Measurements from ENCODE around the gene GINS1.

The GINS1 gene

GRCh38 chr20:25480797-25481196 is 73.3 kb downstream of the GINS1 start:
- FAIRE-seq: no peak
- TF ChIP-seq POLR2AphosphoS5 (IDR thresholded peaks at IDR 0.05; ENCODE audit: low read depth, low read length) (no peak), POLR2A (IDR thresholded peaks at IDR 0.05; ENCODE audit: low read depth, low read length) (no peak), TAF1 (IDR thresholded peaks at IDR 0.05; ENCODE audit: borderline replicate concordance, low read depth, low read length) (no peak)

GRCh38 chr20:25481235-25481917 is 73.9 kb downstream of the GINS1 start:
- TF ChIP-seq TAF1 (IDR thresholded peaks at IDR 0.05; ENCODE audit: borderline replicate concordance, low read depth, low read length) (no peak), POLR2A (IDR thresholded peaks at IDR 0.05; ENCODE audit: low read depth, low read length) (no peak), POLR2AphosphoS5 (IDR thresholded peaks at IDR 0.05; ENCODE audit: low read depth, low read length) (no peak)
- DNase-seq (ENCODE audit: insufficient read length) (no peak), FAIRE-seq (no peak)

More at GRCh38 chr20:25480797-25481196, 73.3 kb downstream of the GINS1 start:
- no peak for DNase-seq (ENCODE audit: insufficient read length)

- DNase-seq (ENCODE audit: insufficient read length) (no peak), FAIRE-seq (no peak)
- no peak for TF ChIP-seq POLR2AphosphoS5 (IDR thresholded peaks at IDR 0.05; ENCODE audit: low read depth, low read length)
- no peak for TF ChIP-seq POLR2A (IDR thresholded peaks at IDR 0.05; ENCODE audit: low read depth, low read length)
- no peak for TF ChIP-seq TAF1 (IDR thresholded peaks at IDR 0.05; ENCODE audit: borderline replicate concordance, low read depth, low read length)
These were observed 74.4 kb downstream of the GINS1 start for GRCh38 chr20:25481918-25482253.

GRCh38 chr20:25483431-25484132 is 76.1 kb downstream of the GINS1 start:
- no peak for FAIRE-seq
- no peak for DNase-seq (ENCODE audit: insufficient read length)
- TF ChIP-seq TAF1 (IDR thresholded peaks at IDR 0.05; ENCODE audit: borderline replicate concordance, low read depth, low read length) (no peak), POLR2A (IDR thresholded peaks at IDR 0.05; ENCODE audit: low read depth, low read length) (no peak), POLR2AphosphoS5 (IDR thresholded peaks at IDR 0.05; ENCODE audit: low read depth, low read length) (no peak)

GRCh38 chr20:25484224-25484846 is 76.9 kb downstream of the GINS1 start:
- DNase-seq (ENCODE audit: insufficient read length) (no peak), FAIRE-seq (no peak)

GRCh38 chr20:25484911-25485511 is 77.5 kb downstream of the GINS1 start:
- DNase-seq (ENCODE audit: insufficient read length) (no peak), FAIRE-seq (no peak)
- no peak for TF ChIP-seq POLR2A (IDR thresholded peaks at IDR 0.05; ENCODE audit: low read depth, low read length)

More at GRCh38 chr20:25484224-25484846, 76.9 kb downstream of the GINS1 start:
- no peak for TF ChIP-seq POLR2AphosphoS5 (IDR thresholded peaks at IDR 0.05; ENCODE audit: low read depth, low read length)
- TF ChIP-seq TAF1 (IDR thresholded peaks at IDR 0.05; ENCODE audit: borderline replicate concordance, low read depth, low read length): no peak
- no peak for TF ChIP-seq POLR2A (IDR thresholded peaks at IDR 0.05; ENCODE audit: low read depth, low read length)

GRCh38 chr20:25485872-25486271 is 78.4 kb downstream of the GINS1 start:
- DNase-seq (ENCODE audit: insufficient read length) (no peak), FAIRE-seq (no peak)
- TF ChIP-seq POLR2A (IDR thresholded peaks at IDR 0.05; ENCODE audit: low read depth, low read length): no peak

GRCh38 chr20:25486377-25486776 is 78.9 kb downstream of the GINS1 start:
- DNase-seq (ENCODE audit: insufficient read length) (no peak), FAIRE-seq (no peak)
- TF ChIP-seq TAF1 (IDR thresholded peaks at IDR 0.05; ENCODE audit: borderline replicate concordance, low read depth, low read length) (no peak), POLR2A (IDR thresholded peaks at IDR 0.05; ENCODE audit: low read depth, low read length) (no peak), POLR2AphosphoS5 (IDR thresholded peaks at IDR 0.05; ENCODE audit: low read depth, low read length) (no peak)

GRCh38 chr20:25487306-25487705 is 79.8 kb downstream of the GINS1 start:
- DNase-seq (ENCODE audit: insufficient read length) (no peak), FAIRE-seq (no peak)
- TF ChIP-seq POLR2A (IDR thresholded peaks at IDR 0.05; ENCODE audit: low read depth, low read length) (no peak), TAF1 (IDR thresholded peaks at IDR 0.05; ENCODE audit: borderline replicate concordance, low read depth, low read length) (no peak), POLR2AphosphoS5 (IDR thresholded peaks at IDR 0.05; ENCODE audit: low read depth, low read length) (no peak)

- FAIRE-seq: no peak
- no peak for DNase-seq (ENCODE audit: insufficient read length)
- no peak for TF ChIP-seq POLR2AphosphoS5 (IDR thresholded peaks at IDR 0.05; ENCODE audit: low read depth, low read length)
- no peak for TF ChIP-seq POLR2A (IDR thresholded peaks at IDR 0.05; ENCODE audit: low read depth, low read length)
- TF ChIP-seq TAF1 (IDR thresholded peaks at IDR 0.05; ENCODE audit: borderline replicate concordance, low read depth, low read length): no peak
These were observed 80.5 kb downstream of the GINS1 start for GRCh38 chr20:25487975-25488374.

- TF ChIP-seq POLR2AphosphoS5 (IDR thresholded peaks at IDR 0.05; ENCODE audit: low read depth, low read length) (no peak), TAF1 (IDR thresholded peaks at IDR 0.05; ENCODE audit: borderline replicate concordance, low read depth, low read length) (no peak), POLR2A (IDR thresholded peaks at IDR 0.05; ENCODE audit: low read depth, low read length) (no peak)
These were observed 81.9 kb downstream of the GINS1 start for GRCh38 chr20:25489221-25489871.

More at GRCh38 chr20:25489221-25489871, 81.9 kb downstream of the GINS1 start:
- FAIRE-seq (no peak), DNase-seq (ENCODE audit: insufficient read length) (no peak)

All from GM12892 (cell line).